Neuron (in vitro differentiated cells): ENCODE measurements around the gene KPNB1.
A peak's percentile ranks its signal among the peaks of the same experiment; 100 is the strongest.

ENCODE experiments used
- H2AFZ ChIP-seq: one replicate; pipeline ENCODE4 v1.6.1; 2013; ENCODE audit warnings: low read depth, mild to moderate bottlenecking, inconsistent platforms, low read length, moderate library complexity
- H3K27me3 ChIP-seq: one replicate; pipeline ENCODE4 v1.6.1; 2013; ENCODE audit warnings: low read length; ENCODE audit not compliant: insufficient read depth
- H3K36me3 ChIP-seq: one replicate; pipeline ENCODE4 v1.6.1; 2013; ENCODE audit warnings: low read length; ENCODE audit not compliant: insufficient read depth
- H3K4me1 ChIP-seq: one replicate; pipeline ENCODE4 v1.6.1; 2013; ENCODE audit warnings: low read length; ENCODE audit not compliant: insufficient read depth
- H3K4me3 ChIP-seq: 2 replicates; pipeline ENCODE4 v1.5.1; 2013; ENCODE audit warnings: mild to moderate bottlenecking, low read length, moderate library complexity
- H3K9me3 ChIP-seq: one replicate; pipeline ENCODE4 v1.6.1; 2013; ENCODE audit warnings: low read length

The KPNB1 gene

DNA sequence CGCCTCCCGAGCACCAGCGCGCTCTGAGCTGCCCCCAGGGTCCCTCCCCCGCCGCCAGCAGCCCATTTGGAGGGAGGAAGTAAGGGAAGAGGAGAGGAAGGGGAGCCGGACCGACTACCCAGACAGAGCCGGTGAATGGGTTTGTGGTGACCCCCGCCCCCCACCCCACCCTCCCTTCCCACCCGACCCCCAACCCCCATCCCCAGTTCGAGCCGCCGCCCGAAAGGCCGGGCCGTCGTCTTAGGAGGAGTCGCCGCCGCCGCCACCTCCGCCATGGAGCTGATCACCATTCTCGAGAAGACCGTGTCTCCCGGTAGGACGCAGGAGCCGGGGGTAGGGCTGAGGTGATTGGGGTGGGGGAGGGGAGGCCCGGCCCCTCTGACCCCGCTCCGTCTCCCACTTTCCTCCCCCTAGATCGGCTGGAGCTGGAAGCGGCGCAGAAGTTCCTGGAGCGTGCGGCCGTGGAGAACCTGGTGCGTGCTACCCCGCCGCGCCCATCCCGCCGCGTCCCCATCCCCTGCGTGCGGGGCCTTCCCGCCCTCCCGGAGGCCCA lies 329 bp downstream of the KPNB1 start:
- Histone ChIP-seq H3K4me3 (peak overlapping the region; percentile 81), H3K27me3 (no peaks in the 10 kb centered on the region), H3K4me1 (peaks cover 28% of the 10 kb centered on the region), H3K9me3 (no peaks in the 10 kb centered on the region), H2AFZ (no peak overlapping the region), H3K36me3 (peaks cover 40% of the 10 kb centered on the region)

- H3K36me3 ChIP-seq, result peaks cover 47% of the 10 kb centered on the region
- peaks cover 28% of the 10 kb centered on the region for H3K4me1 ChIP-seq
- no peak overlapping the region for H2AFZ ChIP-seq
- no peaks in the 10 kb centered on the region for H3K9me3 ChIP-seq
- H3K27me3 ChIP-seq, result no peaks in the 10 kb centered on the region
- H3K4me3 ChIP-seq, result peak overlapping the region; percentile 81
Observed at GRCh38 chr17:47650525-47651522, 1.1 kb downstream of the KPNB1 start.

DNA sequence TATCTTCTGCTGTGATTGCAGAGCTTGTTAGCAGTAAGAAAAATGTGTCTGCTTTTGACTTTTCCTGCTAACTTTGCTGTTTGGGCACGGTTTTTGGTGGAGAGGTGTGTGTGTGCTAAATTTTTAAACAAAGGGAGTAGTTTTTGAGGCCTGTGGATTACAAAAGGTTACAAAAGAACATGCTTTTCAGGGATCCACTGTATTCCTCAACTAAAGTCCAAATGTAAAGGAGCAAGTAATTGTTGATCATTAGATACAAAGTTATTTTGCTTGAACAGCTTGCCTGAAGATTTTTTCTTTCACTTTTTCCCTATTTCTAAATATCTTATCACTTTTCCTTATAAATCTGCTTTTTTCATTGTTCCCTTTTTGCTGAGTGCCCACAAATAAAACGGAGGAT lies 2.0 kb downstream of the KPNB1 start:
- no peak overlapping the region for H2AFZ ChIP-seq
- H3K9me3 ChIP-seq, result no peaks in the 10 kb centered on the region
- peak overlapping the region; percentile 74 for H3K4me3 ChIP-seq
- H3K36me3 ChIP-seq, result peaks cover 54% of the 10 kb centered on the region
- peaks cover 28% of the 10 kb centered on the region for H3K4me1 ChIP-seq
- H3K27me3 ChIP-seq, result no peaks in the 10 kb centered on the region

GRCh38 chr17:47652570-47652969 lies 2.9 kb downstream of the KPNB1 start:
- Histone ChIP-seq H3K36me3 (peaks cover 63% of the 10 kb centered on the region), H3K4me3 (no peak overlapping the region), H2AFZ (no peak overlapping the region), H3K27me3 (no peaks in the 10 kb centered on the region), H3K9me3 (no peaks in the 10 kb centered on the region), H3K4me1 (peaks cover 28% of the 10 kb centered on the region)

GRCh38 chr17:47653442-47653841 lies 3.7 kb downstream of the KPNB1 start:
- H3K4me1 ChIP-seq, result peaks cover 26% of the 10 kb centered on the region
- no peak overlapping the region for H3K4me3 ChIP-seq
- H3K9me3 ChIP-seq, result no peaks in the 10 kb centered on the region
- H3K36me3 ChIP-seq, result peaks cover 72% of the 10 kb centered on the region
- no peaks in the 10 kb centered on the region for H3K27me3 ChIP-seq
- no peak overlapping the region for H2AFZ ChIP-seq

DNA sequence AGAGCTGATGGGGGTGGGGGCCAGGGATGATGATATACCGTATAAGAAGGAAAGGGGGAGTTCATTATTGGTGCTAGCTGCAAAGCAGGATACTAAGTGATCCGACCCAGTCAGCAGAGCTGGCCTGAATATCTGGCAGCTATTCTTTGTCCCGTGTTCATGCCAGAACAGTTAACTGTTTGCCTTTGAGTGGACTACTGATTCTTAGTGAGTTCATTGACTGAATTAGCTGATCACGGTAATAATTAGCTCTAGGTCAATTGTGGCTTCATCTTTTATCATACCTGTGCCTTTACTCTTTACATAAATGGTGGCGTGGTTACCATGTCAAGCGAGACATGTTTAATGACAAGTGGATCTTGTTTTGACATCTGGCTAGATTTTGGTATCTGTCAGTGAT lies 5.3 kb downstream of the KPNB1 start:
- H3K9me3 ChIP-seq, result no peaks in the 10 kb centered on the region
- H3K4me3 ChIP-seq, result no peak overlapping the region
- H3K27me3 ChIP-seq, result no peaks in the 10 kb centered on the region
- peaks cover 19% of the 10 kb centered on the region for H3K4me1 ChIP-seq
- no peak overlapping the region for H2AFZ ChIP-seq
- H3K36me3 ChIP-seq, result peaks cover 82% of the 10 kb centered on the region

DNA sequence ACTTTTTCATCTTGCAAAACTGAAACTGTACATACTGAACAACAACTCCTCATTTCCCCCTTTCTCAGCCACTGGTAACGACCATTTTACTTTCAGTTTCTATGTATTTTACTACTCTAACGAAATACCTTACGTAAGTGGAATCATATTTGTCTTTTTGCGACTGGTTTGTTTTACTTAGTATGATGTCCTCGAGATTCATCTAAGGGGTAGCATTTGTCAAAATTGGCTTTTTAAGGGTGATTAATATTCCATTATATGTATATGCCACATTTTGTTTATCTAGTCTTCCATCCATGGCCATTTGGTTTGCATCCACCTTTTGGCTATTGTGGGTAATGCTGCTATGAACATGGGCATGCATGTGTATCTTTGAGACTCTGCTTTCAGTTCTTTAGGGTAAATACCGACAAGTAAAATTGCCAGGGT lies 10.4 kb downstream of the KPNB1 start:
- H3K36me3 ChIP-seq, result peaks cover 77% of the 10 kb centered on the region
- no peaks in the 10 kb centered on the region for H3K27me3 ChIP-seq
- no peaks in the 10 kb centered on the region for H3K4me1 ChIP-seq
- H3K4me3 ChIP-seq, result no peak overlapping the region
- no peaks in the 10 kb centered on the region for H3K9me3 ChIP-seq
- no peak overlapping the region for H2AFZ ChIP-seq

GRCh38 chr17:47663912-47664623 lies 14.3 kb downstream of the KPNB1 start:
- H3K9me3 ChIP-seq, result no peaks in the 10 kb centered on the region
- H3K36me3 ChIP-seq, result peaks cover 74% of the 10 kb centered on the region
- no peaks in the 10 kb centered on the region for H3K27me3 ChIP-seq
- no peak overlapping the region for H2AFZ ChIP-seq
- no peaks in the 10 kb centered on the region for H3K4me1 ChIP-seq
- H3K4me3 ChIP-seq, result no peak overlapping the region

DNA sequence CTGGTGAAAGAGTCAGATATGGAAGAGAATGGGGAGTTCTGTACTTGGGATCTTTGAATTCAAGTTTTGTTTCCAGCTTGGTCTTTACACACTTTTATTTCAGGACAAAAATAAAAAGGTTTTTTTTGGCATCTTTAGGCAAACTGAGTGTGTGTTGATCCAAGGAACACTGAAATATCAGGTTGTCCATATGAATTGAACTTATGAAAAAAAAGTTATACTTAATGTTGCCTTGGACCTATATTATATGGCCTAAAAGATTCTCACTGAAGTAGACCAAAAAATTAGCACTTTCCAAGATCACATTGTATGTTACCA lies 14.9 kb downstream of the KPNB1 start:
- no peaks in the 10 kb centered on the region for H3K4me1 ChIP-seq
- H3K27me3 ChIP-seq, result no peaks in the 10 kb centered on the region
- H3K9me3 ChIP-seq, result no peaks in the 10 kb centered on the region
- H3K4me3 ChIP-seq, result no peak overlapping the region
- H2AFZ ChIP-seq, result no peak overlapping the region
- peaks cover 77% of the 10 kb centered on the region for H3K36me3 ChIP-seq

- H3K4me1 ChIP-seq, result no peaks in the 10 kb centered on the region
- H3K36me3 ChIP-seq, result peaks cover 79% of the 10 kb centered on the region
- no peak overlapping the region for H2AFZ ChIP-seq
- H3K27me3 ChIP-seq, result no peaks in the 10 kb centered on the region
- no peaks in the 10 kb centered on the region for H3K9me3 ChIP-seq
- no peak overlapping the region for H3K4me3 ChIP-seq
Observed at GRCh38 chr17:47665655-47666054, 15.9 kb downstream of the KPNB1 start.

GRCh38 chr17:47669081-47669480 lies 19.4 kb downstream of the KPNB1 start:
- H3K27me3 ChIP-seq, result no peaks in the 10 kb centered on the region
- H3K36me3 ChIP-seq, result peaks cover 89% of the 10 kb centered on the region
- H3K4me3 ChIP-seq, result no peak overlapping the region
- H3K4me1 ChIP-seq, result no peaks in the 10 kb centered on the region
- H3K9me3 ChIP-seq, result no peaks in the 10 kb centered on the region
- H2AFZ ChIP-seq, result no peak overlapping the region

- no peaks in the 10 kb centered on the region for H3K9me3 ChIP-seq
- no peak overlapping the region for H2AFZ ChIP-seq
- H3K27me3 ChIP-seq, result no peaks in the 10 kb centered on the region
- peaks cover 92% of the 10 kb centered on the region for H3K36me3 ChIP-seq
- no peak overlapping the region for H3K4me3 ChIP-seq
- no peaks in the 10 kb centered on the region for H3K4me1 ChIP-seq
Observed at GRCh38 chr17:47670064-47670463, 20.3 kb downstream of the KPNB1 start.

DNA sequence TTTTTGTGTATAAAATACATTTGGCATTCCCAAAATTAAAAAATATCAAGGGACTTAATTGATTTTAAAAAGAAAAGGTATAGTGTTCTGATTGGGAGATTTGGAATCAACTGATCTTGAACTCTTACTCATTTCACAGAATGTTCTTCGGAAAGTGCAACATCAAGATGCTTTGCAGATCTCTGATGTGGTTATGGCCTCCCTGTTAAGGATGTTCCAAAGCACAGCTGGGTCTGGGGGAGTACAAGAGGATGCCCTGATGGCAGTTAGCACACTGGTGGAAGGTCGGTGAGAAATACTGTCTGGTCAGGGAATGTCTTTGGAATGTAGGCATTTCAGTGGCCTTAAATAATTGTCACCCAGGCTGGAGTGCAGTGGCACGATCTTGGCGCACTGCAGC lies 24.8 kb downstream of the KPNB1 start:
- no peaks in the 10 kb centered on the region for H3K27me3 ChIP-seq
- H3K4me1 ChIP-seq, result no peaks in the 10 kb centered on the region
- H2AFZ ChIP-seq, result no peak overlapping the region
- H3K36me3 ChIP-seq, result peaks cover 97% of the 10 kb centered on the region
- no peaks in the 10 kb centered on the region for H3K9me3 ChIP-seq
- H3K4me3 ChIP-seq, result no peak overlapping the region
